Thymus (tissue), 14 donors: ENCODE results near the gene LOXL3. TPM values are rescaled to one million over a fixed set of nuclear protein-coding genes. Genes with fewer than 3 reads are reported as not detected.

Source experiments
- DNase-seq, 9 donors: peaks; one replicate each; pipeline ENCODE4 v3.0.0-alpha.2; 2013; ENCODE audit warnings: low spot score in 9 of 9, low read depth in 6 of 9, missing footprints in 1 of 9
- H3K27ac ChIP-seq, 2 donors: one replicate each; pipeline ENCODE4 v1.5.1; 2013; ENCODE audit warnings: control low read depth in 1 of 2, low read depth in 1 of 2, low read length in 1 of 2, mild to moderate bottlenecking in 1 of 2, moderate library complexity in 1 of 2
- H3K27me3 ChIP-seq, 2 donors: one replicate each; pipeline ENCODE4 v1.5.1; 2013; ENCODE audit warnings: low read length in 1 of 2; ENCODE audit not compliant: control insufficient read depth in 2 of 2, insufficient read depth in 1 of 2
- H3K36me3 ChIP-seq, 2 donors: one replicate each; pipeline ENCODE4 v1.5.1; 2013; ENCODE audit warnings: low read length in 1 of 2, mild to moderate bottlenecking in 1 of 2, moderate library complexity in 1 of 2; ENCODE audit not compliant: control insufficient read depth in 2 of 2, insufficient read depth in 2 of 2
- H3K4me1 ChIP-seq, 2 donors: one replicate each; pipeline ENCODE4 v1.5.1; 2013; ENCODE audit warnings: low read length in 2 of 2; ENCODE audit not compliant: control insufficient read depth in 2 of 2, insufficient read depth in 2 of 2
- H3K4me3 ChIP-seq, 2 donors: one replicate each; pipeline ENCODE4 v1.5.1; 2013; ENCODE audit warnings: low read length in 2 of 2, control low read depth in 1 of 2, mild to moderate bottlenecking in 1 of 2
- H3K9me3 ChIP-seq, 2 donors: one replicate each; pipeline ENCODE4 v1.5.1; 2013; ENCODE audit warnings: low read length in 1 of 2, mild to moderate bottlenecking in 1 of 2; ENCODE audit not compliant: control insufficient read depth in 2 of 2, insufficient read depth in 1 of 2
- WGBS: extraction: QIAGEN DNeasy Blood & Tissue Kit; methylation state at CpG from one replicate; pipeline ENCODE4 v1.1.7; 2013; 5-methylcytosine and 5-hydroxymethylcytosine counted together
- long read RNA-seq, 10 donors: transcript quantifications; one replicate each; lab custom pipeline, GENCODE V29; 2026
- polyA plus RNA-seq: library from polyadenylated mRNA; stranded (reverse); fragments of 200-250 nt; gene quantifications from one replicate; pipeline ENCODE4 v1.2.3, GENCODE V29; 2013
- total RNA-seq: library from RNA; stranded (reverse); fragments of 120-200 nt; gene quantifications from one replicate; pipeline ENCODE4 v1.2.4, GENCODE V29; 2013
- donor health status: healthy.

LOXL3 gene
- total RNA-seq (1.4 TPM), polyA plus RNA-seq (1.6 TPM)
- long read RNA-seq, donor 1 = 0 reads
- long read RNA-seq, donor 2, partial matches to known transcripts = 46 of 107 reads
- long read RNA-seq, donor 2, other reads (novel, unspliced or antisense) = 61 of 107 reads
- long read RNA-seq, donor 3, partial matches to known transcripts = 0 of 1 reads
- long read RNA-seq, donor 3, other reads (novel, unspliced or antisense) = 0 of 1 reads
- long read RNA-seq, donor 4 = 0 reads
- long read RNA-seq, donor 5 = 0 reads
- long read RNA-seq, donor 6, partial matches to known transcripts = 0 of 1 reads
- long read RNA-seq, donor 6, other reads (novel, unspliced or antisense) = 0 of 1 reads
- long read RNA-seq, donor 7 = 0 reads
- long read RNA-seq, donor 8, partial matches to known transcripts = 6 of 6 reads
- long read RNA-seq, donor 8, other reads (novel, unspliced or antisense) = 0 of 6 reads
- long read RNA-seq, donor 9 = 0 reads
- long read RNA-seq, donor 10 = 0 reads

GRCh38 chr2:74553892-74554819 is at the start of gene LOXL3, which contains the start of gene DOK1:
LOXL3 (minus strand) TSS chr2:74553942; CDS start chr2:74552634, 1,308 bp downstream.
DOK1 (plus strand) TSS chr2:74554720; CDS start chr2:74554755, 35 bp downstream.
- 2% methylated on average over 73 of the region's 73 CpGs for WGBS
- peaks cover 7 to 34% of the 10 kb centered on the region in 2 donors for H3K4me1 ChIP-seq
- H3K4me3 ChIP-seq = peak within 1 kb of the TSS; percentile 97 to 99

GRCh38 chr2:74602586-74603281 is 49.0 kb upstream of the LOXL3 start:
- Histone ChIP-seq H3K4me1 (no peaks in the 10 kb centered on the region), H3K27ac (no peak overlapping the region), H3K36me3 (no peaks in the 10 kb centered on the region), H3K9me3 (no peaks in the 10 kb centered on the region), H3K27me3 (peaks cover 0 to 6% of the 10 kb centered on the region in 2 donors), H3K4me3 (no peak overlapping the region)
- DNase-seq = no peak
- 50% methylated on average over 1 of the region's 1 CpG for WGBS

More at GRCh38 chr2:74553892-74554819, at the start of gene LOXL3, which contains the start of gene DOK1:
- peak in 7 of 9 donors; percentile 52 to 84 (median 58) for DNase-seq
- Histone ChIP-seq H3K9me3 (peaks cover 4 to 5% of the 10 kb centered on the region in 2 donors), H3K27me3 (peaks cover 35 to 70% of the 10 kb centered on the region in 2 donors), H3K27ac (peak within 1 kb of the TSS; percentile 11 to 58), H3K36me3 (peaks cover 2 to 3% of the 10 kb centered on the region in 2 donors)

GRCh38 chr2:74599676-74600075 is 45.9 kb upstream of the LOXL3 start:
- peaks cover 0 to 4% of the 10 kb centered on the region in 2 donors for H3K27me3 ChIP-seq
- H3K4me1 ChIP-seq = no peaks in the 10 kb centered on the region
- WGBS = 75% methylated on average over 3 of the region's 3 CpGs
- no peak overlapping the region for H3K27ac ChIP-seq
- no peak for DNase-seq
- no peaks in the 10 kb centered on the region for H3K36me3 ChIP-seq
- no peaks in the 10 kb centered on the region for H3K9me3 ChIP-seq
- H3K4me3 ChIP-seq = no peak overlapping the region

- Histone ChIP-seq H3K27ac (no peak overlapping the region), H3K36me3 (no peaks in the 10 kb centered on the region), H3K9me3 (no peaks in the 10 kb centered on the region), H3K4me1 (no peaks in the 10 kb centered on the region), H3K27me3 (no peaks in the 10 kb centered on the region), H3K4me3 (no peak overlapping the region)
- DNase-seq = no peak
- 92% methylated on average over 1 of the region's 1 CpG for WGBS
Measured at GRCh38 chr2:74597410-74597809, 43.7 kb upstream of the LOXL3 start.

- Histone ChIP-seq H3K36me3 (no peaks in the 10 kb centered on the region), H3K4me1 (no peaks in the 10 kb centered on the region), H3K9me3 (no peaks in the 10 kb centered on the region), H3K27me3 (no peaks in the 10 kb centered on the region), H3K27ac (no peak overlapping the region), H3K4me3 (no peak overlapping the region)
- 90% methylated on average over 1 of the region's 1 CpG for WGBS
- no peak for DNase-seq
Measured at GRCh38 chr2:74596584-74596983, 42.8 kb upstream of the LOXL3 start.

- H3K27ac ChIP-seq = no peak overlapping the region
- H3K36me3 ChIP-seq = no peaks in the 10 kb centered on the region
- H3K9me3 ChIP-seq = no peaks in the 10 kb centered on the region
- H3K4me1 ChIP-seq = no peaks in the 10 kb centered on the region
- no peak overlapping the region for H3K4me3 ChIP-seq
- 96% methylated on average over 4 of the region's 4 CpGs for WGBS
- no peak for DNase-seq
- no peaks in the 10 kb centered on the region for H3K27me3 ChIP-seq
Measured at GRCh38 chr2:74593826-74594772, 40.4 kb upstream of the LOXL3 start.

GRCh38 chr2:74588664-74589063 is 34.9 kb upstream of the LOXL3 start:
- 88% methylated on average over 2 of the region's 2 CpGs for WGBS
- Histone ChIP-seq H3K36me3 (no peaks in the 10 kb centered on the region), H3K27me3 (no peaks in the 10 kb centered on the region), H3K9me3 (no peaks in the 10 kb centered on the region), H3K4me3 (no peak overlapping the region), H3K4me1 (no peaks in the 10 kb centered on the region), H3K27ac (no peak overlapping the region)
- DNase-seq = no peak
